ENCODE data around the gene ANKRD24. TPM values are rescaled to one million over a fixed set of nuclear protein-coding genes. Genes with fewer than 3 reads are reported as not detected.

Gene ANKRD24
- total and polyA plus RNA-seq, 2 donors (not counting 3 experiments of a cell fraction or from before 2014, with no cell fraction given), result 0.07 to 0.27 TPM

- FAIRE-seq (no peak), DNase-seq (ENCODE audit: low read depth, low spot score) (no peak)
- no peak overlapping the region for H3K27ac ChIP-seq (ENCODE audit: insufficient read depth, low read depth, low read length)
- H3K36me3 ChIP-seq (ENCODE audit: control insufficient read depth in 2 of 2, extremely low read depth in 1 of 2, insufficient read depth in 2 of 2, low read length in 2 of 2), result no peaks in the 10 kb centered on the region
- POLR2A ChIA-PET, result no interaction called here
- no peak overlapping the region for H2AFZ ChIP-seq (ENCODE audit: low read depth, low read length)
- dilution Hi-C loops (cut with MboI; ENCODE audit: extremely low pct_ligation_motif_present, low sequenced_read_pairs) (no loop called here), intact Hi-C loops (cut with micrococcal nuclease) (no loop called here)
- BruUV-seq (replicated peaks), result no TSS peak
- no peaks in the 10 kb centered on the region for H3K9me3 ChIP-seq (replicated peaks; ENCODE audit: control insufficient read depth, insufficient read depth, low read length)
- no peaks in the 10 kb centered on the region for H4K20me1 ChIP-seq (replicated peaks; ENCODE audit: control insufficient read depth, extremely low read depth, insufficient read depth, low read length)
- TF ChIP-seq GATA2 (IDR thresholded peaks at IDR 0.05; ENCODE audit: insufficient read depth, insufficient read length, low read depth, low read length), result no peak
- no peak for TF ChIP-seq MYC (IDR thresholded peaks at IDR 0.05; ENCODE audit: low read depth, low read length)
- no peak for TF ChIP-seq EZH2 (IDR thresholded peaks at IDR 0.05; ENCODE audit: borderline replicate concordance, low read depth, low read length, severe bottlenecking)
- TF ChIP-seq POLR2AphosphoS5 (IDR thresholded peaks at IDR 0.05; ENCODE audit: insufficient read depth, low read depth, low read length), result no peak
- peak; percentile 21 to 25 for TF ChIP-seq CTCF (IDR thresholded peaks at IDR 0.05; ENCODE audit: extremely low read depth in 1 of 2, insufficient read depth in 1 of 2, low read depth in 1 of 2, low read length in 2 of 2)
- no peak for TF ChIP-seq POLR2A (IDR thresholded peaks at IDR 0.05; ENCODE audit: low read depth, low read length)
- no peak for TF ChIP-seq FOS (IDR thresholded peaks at IDR 0.05; ENCODE audit: borderline replicate concordance, insufficient read depth, low read length)
- TF ChIP-seq JUN (IDR thresholded peaks at IDR 0.05; ENCODE audit: borderline replicate concordance, insufficient read depth, insufficient read length, low read depth), result no peak
- H3K9me1 ChIP-seq (replicated peaks; ENCODE audit: control insufficient read depth, extremely low read depth, insufficient read depth, low read length), result no peaks in the 10 kb centered on the region
- no peaks in the 10 kb centered on the region for H3K27me3 ChIP-seq (ENCODE audit: control insufficient read depth in 2 of 2, insufficient read depth in 2 of 2, low read length in 2 of 2)
- no peaks in the 10 kb centered on the region for H3K79me2 ChIP-seq (ENCODE audit: control insufficient read depth, insufficient read depth, low read length)
- CTCF ChIA-PET, result interaction anchor here (0.6 to 2.2 kb wide), 10 partner anchors 18 to 219 kb away, joined by 3 to 14 read pairs (median 3); partner anchors contain the start of gene YJU2
- no peak overlapping the region for H3K9ac ChIP-seq (replicated peaks; ENCODE audit: extremely low read depth, insufficient read depth, low read length)
- no peak overlapping the region for H3K4me3 ChIP-seq (replicated peaks in 1 of 3; ENCODE audit: insufficient read depth in 1 of 3, low read depth in 1 of 3, low read length in 3 of 3)
- no peak overlapping the region for H3K4me2 ChIP-seq (ENCODE audit: insufficient read depth, low read length)
- H3K4me1 ChIP-seq (ENCODE audit: control insufficient read depth, extremely low read depth, insufficient read depth, low read length), result no peaks in the 10 kb centered on the region
Measured at GRCh38 chr19:4206818-4207484, 24.5 kb downstream of the ANKRD24 start.
